ENCODE measurements around the gene RNF181. TPM values are rescaled to one million over a fixed set of nuclear protein-coding genes. Genes with fewer than 3 reads are reported as not detected.

Gene RNF181
- total RNA-seq, 1 experiment from 2014 or later: 156 TPM

GRCh38 chr2:85566265-85566664 is 29.3 kb upstream of the RNF181 start:
- DNase-seq (ENCODE audit: low read depth, low spot score): no peak

GRCh38 chr2:85575739-85576138 is 19.8 kb upstream of the RNF181 start:
- ATAC-seq: no peak
- no TSS peak for BruUV-seq (replicated peaks)
- Histone ChIP-seq H3K4me1 (ENCODE audit: control insufficient read depth, insufficient read depth, low read length) (peaks cover 27% of the 10 kb centered on the region), H3K9me3 (ENCODE audit: control insufficient read depth, insufficient read depth, low read depth, low read length) (no peaks in the 10 kb centered on the region), H3K27me3 (ENCODE audit: control insufficient read depth, insufficient read depth, low read length) (no peaks in the 10 kb centered on the region), H3K27ac (ENCODE audit: low read length) (peak overlapping the region; percentile 18; the same call in 1 of the 2 replicates), H3K36me3 (ENCODE audit: control insufficient read depth, insufficient read depth, low read length) (no peaks in the 10 kb centered on the region), H3K4me3 (ENCODE audit: low read depth in 2 of 2, low read length in 2 of 2) (no peak overlapping the region)
- intact Hi-C loops (cut with micrococcal nuclease; ENCODE audit: unreplicated experiment) (no loop called here), in situ Hi-C loops (cut with HindIII; ENCODE audit: low pct_unique_long_range_greater_than_20kb, low sequenced_read_pairs) (no loop called here)
- no peak for DNase-seq (ENCODE audit: low read depth, low spot score)
- TF ChIP-seq SIN3A (IDR thresholded peaks at IDR 0.05; ENCODE audit: borderline replicate concordance, insufficient read depth, low read depth, low read length): no peak
- TF ChIP-seq REST (IDR thresholded peaks at IDR 0.05; ENCODE audit: insufficient read depth in 1 of 2, low read depth in 2 of 2, low read length in 1 of 2): no peak
- TF ChIP-seq CTCF (IDR thresholded peaks at IDR 0.05): no peak
- no peak for TF ChIP-seq TCF7L2 (IDR thresholded peaks at IDR 0.05; ENCODE audit: low read depth, low read length)
- TF ChIP-seq POLR2AphosphoS5 (IDR thresholded peaks at IDR 0.05; ENCODE audit: low read depth, low read length): no peak
- CTCF ChIA-PET: interaction anchor here (0.6 kb wide), 1 partner anchor 293 kb away, joined by 3 read pairs; no protein-coding TSS in a partner anchor
- POLR2A ChIA-PET: interaction anchor here (0.6 to 0.7 kb wide), 2 partner anchors 28 to 106 kb away, joined by 4 to 7 read pairs; no protein-coding TSS in a partner anchor

More at GRCh38 chr2:85566265-85566664, 29.3 kb upstream of the RNF181 start:
- H3K27me3 ChIP-seq (ENCODE audit: control insufficient read depth, insufficient read depth, low read length): no peaks in the 10 kb centered on the region
- H3K4me1 ChIP-seq (ENCODE audit: control insufficient read depth, insufficient read depth, low read length): no peaks in the 10 kb centered on the region
- no peak overlapping the region for H3K4me3 ChIP-seq (ENCODE audit: low read depth in 2 of 2, low read length in 2 of 2)
- no peaks in the 10 kb centered on the region for H3K9me3 ChIP-seq (ENCODE audit: control insufficient read depth, insufficient read depth, low read depth, low read length)
- CTCF ChIA-PET: no interaction called here
- no peak overlapping the region for H3K27ac ChIP-seq (ENCODE audit: low read length)
- intact Hi-C loops (cut with micrococcal nuclease; ENCODE audit: unreplicated experiment): no loop called here
- in situ Hi-C loops (cut with HindIII; ENCODE audit: low pct_unique_long_range_greater_than_20kb, low sequenced_read_pairs): no loop called here
- POLR2A ChIA-PET: interaction anchor here (1.0 kb wide), 1 partner anchor 55 kb away, joined by 4 read pairs; no protein-coding TSS in a partner anchor
- TF ChIP-seq POLR2AphosphoS5 (IDR thresholded peaks at IDR 0.05; ENCODE audit: low read depth, low read length) (no peak), CTCF (IDR thresholded peaks at IDR 0.05) (no peak), SIN3A (IDR thresholded peaks at IDR 0.05; ENCODE audit: borderline replicate concordance, insufficient read depth, low read depth, low read length) (no peak), TCF7L2 (IDR thresholded peaks at IDR 0.05; ENCODE audit: low read depth, low read length) (no peak), REST (IDR thresholded peaks at IDR 0.05; ENCODE audit: insufficient read depth in 1 of 2, low read depth in 2 of 2, low read length in 1 of 2) (no peak)
- no TSS peak for BruUV-seq (replicated peaks)
- no peak for ATAC-seq
- peaks cover 3% of the 10 kb centered on the region; the same call in 1 of the 2 replicates for H3K36me3 ChIP-seq (ENCODE audit: control insufficient read depth, insufficient read depth, low read length)

Measured in Panc1 (cell line).